Measurements from ENCODE around the gene DHRSX. TPM values are rescaled to one million over a fixed set of nuclear protein-coding genes. Genes with fewer than 3 reads are reported as not detected.

The DHRSX gene
- total and polyA plus RNA-seq, 12 donors: 6.4 to 68.6 (median 27.7) TPM

DNA sequence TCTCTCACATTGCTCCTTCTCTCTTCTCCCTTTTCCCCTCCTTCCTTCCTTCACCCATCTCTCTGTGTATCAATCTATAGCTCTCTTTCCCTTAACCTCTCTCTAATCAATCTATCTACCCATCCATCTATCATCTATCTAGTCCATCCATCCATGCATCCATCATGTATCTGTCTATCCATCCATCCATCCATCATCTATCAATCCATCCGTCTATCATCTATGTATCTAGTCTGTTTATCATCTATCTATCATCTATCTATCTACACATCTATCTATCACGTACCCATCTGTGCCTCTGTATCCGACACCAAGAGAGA lies 307.5 kb downstream of the DHRSX start:
- H3K27ac ChIP-seq: no peak overlapping the region
- H3K36me3 ChIP-seq (replicated peaks in 1 of 2): no peaks in the 10 kb centered on the region
- no peaks in the 10 kb centered on the region for H3K9me3 ChIP-seq (replicated peaks in 1 of 3)
- H3K4me1 ChIP-seq (replicated peaks in 1 of 2): peaks cover 0 to 6% of the 10 kb centered on the region in 2 donors
- WGBS, 4 donors: 86 to 96% (median 89%) methylated on average over 3 of the region's 3 CpGs
- TF ChIP-seq, protein P1, sequence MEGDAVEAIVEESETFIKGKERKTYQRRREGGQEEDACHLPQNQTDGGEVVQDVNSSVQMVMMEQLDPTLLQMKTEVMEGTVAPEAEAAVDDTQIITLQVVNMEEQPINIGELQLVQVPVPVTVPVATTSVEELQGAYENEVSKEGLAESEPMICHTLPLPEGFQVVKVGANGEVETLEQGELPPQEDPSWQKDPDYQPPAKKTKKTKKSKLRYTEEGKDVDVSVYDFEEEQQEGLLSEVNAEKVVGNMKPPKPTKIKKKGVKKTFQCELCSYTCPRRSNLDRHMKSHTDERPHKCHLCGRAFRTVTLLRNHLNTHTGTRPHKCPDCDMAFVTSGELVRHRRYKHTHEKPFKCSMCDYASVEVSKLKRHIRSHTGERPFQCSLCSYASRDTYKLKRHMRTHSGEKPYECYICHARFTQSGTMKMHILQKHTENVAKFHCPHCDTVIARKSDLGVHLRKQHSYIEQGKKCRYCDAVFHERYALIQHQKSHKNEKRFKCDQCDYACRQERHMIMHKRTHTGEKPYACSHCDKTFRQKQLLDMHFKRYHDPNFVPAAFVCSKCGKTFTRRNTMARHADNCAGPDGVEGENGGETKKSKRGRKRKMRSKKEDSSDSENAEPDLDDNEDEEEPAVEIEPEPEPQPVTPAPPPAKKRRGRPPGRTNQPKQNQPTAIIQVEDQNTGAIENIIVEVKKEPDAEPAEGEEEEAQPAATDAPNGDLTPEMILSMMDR (IDR thresholded peaks at IDR 0.05): no peak
- no peak for TF ChIP-seq POLR2A (IDR thresholded peaks at IDR 0.05)
- no peaks in the 10 kb centered on the region for H3K27me3 ChIP-seq
- intact Hi-C loops (cut with DNase I): no loop called here
- H3K4me3 ChIP-seq: no peak overlapping the region
- DNase-seq: no peak

DNA sequence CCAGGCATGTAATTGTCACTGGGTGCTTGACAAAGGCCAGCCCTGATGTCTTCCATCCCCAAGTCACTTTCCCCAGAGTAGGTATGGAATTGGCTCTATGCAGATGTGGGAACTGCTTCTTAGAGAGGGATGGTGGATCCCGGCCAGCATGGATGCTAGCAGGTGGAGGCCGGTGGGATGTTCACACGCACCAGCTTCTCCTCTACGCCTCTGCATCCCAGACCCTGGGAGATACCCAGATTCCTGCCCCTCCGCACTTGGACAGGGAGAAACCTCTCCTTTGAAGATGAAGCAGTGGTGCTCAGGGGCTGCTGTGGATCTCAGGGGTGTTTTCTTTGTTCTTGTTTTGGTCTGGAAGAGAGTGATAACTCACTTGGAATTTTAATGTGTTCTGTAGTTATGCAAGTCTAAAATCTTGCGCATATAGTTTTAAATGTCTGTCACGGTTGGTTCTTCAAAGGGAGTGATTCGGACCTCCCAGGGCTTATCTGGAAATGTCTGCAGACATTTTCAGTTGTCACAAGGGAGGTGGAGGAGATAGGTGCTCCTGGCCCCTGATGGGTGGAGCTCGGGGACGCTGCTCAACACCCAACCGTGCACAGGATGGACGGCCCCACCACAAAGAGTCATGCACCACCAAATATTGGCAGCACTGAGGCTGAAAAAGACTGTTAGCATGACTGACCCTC lies 308.0 kb downstream of the DHRSX start:
- Histone ChIP-seq H3K36me3 (replicated peaks in 1 of 2) (no peaks in the 10 kb centered on the region), H3K27ac (no peak overlapping the region), H3K4me1 (replicated peaks in 1 of 2) (peaks cover 0 to 6% of the 10 kb centered on the region in 2 donors), H3K4me3 (no peak overlapping the region), H3K9me3 (replicated peaks in 1 of 3) (no peaks in the 10 kb centered on the region), H3K27me3 (no peaks in the 10 kb centered on the region)
- no peak for DNase-seq
- intact Hi-C loops (cut with DNase I): no loop called here
- TF ChIP-seq, protein P1 (IDR thresholded peaks at IDR 0.05): no peak
- TF ChIP-seq POLR2A (IDR thresholded peaks at IDR 0.05): no peak
- WGBS, 4 donors: 65 to 75% (median 70%) methylated on average over 10 to 12 of the region's 12 CpGs

DNA sequence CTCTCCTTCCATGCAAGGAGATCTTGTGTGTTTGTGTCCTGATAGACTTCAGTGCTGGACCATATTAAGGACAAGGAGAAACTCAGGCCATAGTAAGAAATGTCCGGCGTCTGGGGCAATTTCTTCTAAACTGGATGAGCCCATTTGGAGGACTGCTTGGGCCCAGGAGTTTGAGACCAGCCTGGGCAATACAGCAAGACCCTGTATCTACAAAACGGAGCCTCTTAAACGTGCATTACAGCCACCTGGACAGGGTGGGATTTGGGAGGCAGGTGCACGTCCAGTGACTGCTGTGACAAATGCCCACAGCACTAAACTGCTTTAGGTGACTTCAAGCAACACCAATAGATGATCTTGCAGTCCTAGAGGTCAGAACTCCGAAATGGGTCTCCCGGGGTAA lies 311.9 kb downstream of the DHRSX start:
- Histone ChIP-seq H3K36me3 (replicated peaks in 1 of 2) (no peaks in the 10 kb centered on the region), H3K27ac (no peak overlapping the region), H3K4me3 (peak overlapping the region in 1 of 4 donors; percentile 6), H3K4me1 (replicated peaks in 1 of 2) (peaks cover 0 to 6% of the 10 kb centered on the region in 2 donors), H3K27me3 (no peaks in the 10 kb centered on the region), H3K9me3 (replicated peaks in 1 of 3) (no peaks in the 10 kb centered on the region)
- no peak for DNase-seq
- intact Hi-C loops (cut with DNase I): no loop called here
- 62 to 73% (median 69%) methylated on average over 5 to 7 of the region's 7 CpGs for WGBS, 4 donors
- TF ChIP-seq, protein P1 (IDR thresholded peaks at IDR 0.05): no peak
- TF ChIP-seq POLR2A (IDR thresholded peaks at IDR 0.05): no peak

DNA sequence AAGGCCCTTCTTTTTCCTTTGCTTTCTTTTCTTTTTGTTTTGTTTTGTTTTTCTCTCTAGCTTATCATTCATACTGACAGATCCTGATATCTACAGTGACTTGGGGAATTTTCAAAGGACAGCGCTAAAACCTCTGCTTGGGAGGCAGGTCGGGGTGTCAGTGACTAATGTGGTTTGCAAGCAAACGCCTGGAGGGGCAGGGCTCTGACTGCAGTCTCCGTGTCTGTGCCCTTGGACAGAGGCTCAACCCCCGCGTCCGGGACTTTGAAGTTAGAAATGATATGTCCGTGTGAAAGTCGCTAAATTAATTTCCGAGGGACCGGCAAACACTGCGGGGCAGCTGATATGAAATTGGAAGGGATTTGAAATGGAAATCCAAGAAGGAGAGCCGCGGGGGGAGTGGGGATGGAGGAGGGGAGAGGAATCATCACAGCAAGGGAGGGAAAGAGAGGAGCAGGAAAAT lies 312.4 kb downstream of the DHRSX start:
- intact Hi-C loops (cut with DNase I): no loop called here
- TF ChIP-seq, protein P1 (IDR thresholded peaks at IDR 0.05): no peak
- TF ChIP-seq POLR2A (IDR thresholded peaks at IDR 0.05): no peak
- H3K27me3 ChIP-seq: no peaks in the 10 kb centered on the region
- peak in 6 of 7 donors; percentile 37 to 71 (median 56) for DNase-seq
- WGBS, 4 donors: 10 to 30% (median 21%) methylated on average over 14 of the region's 14 CpGs
- H3K9me3 ChIP-seq (replicated peaks in 1 of 3): no peaks in the 10 kb centered on the region
- H3K27ac ChIP-seq: no peak overlapping the region
- peaks cover 0 to 6% of the 10 kb centered on the region in 2 donors for H3K4me1 ChIP-seq (replicated peaks in 1 of 2)
- no peaks in the 10 kb centered on the region for H3K36me3 ChIP-seq (replicated peaks in 1 of 2)
- peak overlapping the region in 1 of 4 donors; percentile 6 for H3K4me3 ChIP-seq

Measured in adrenal gland (tissue), 12 donors.